H1 (cell line): Measurements from ENCODE around the gene SSBP3. TPM values are rescaled to one million over a fixed set of nuclear protein-coding genes. Genes with fewer than 3 reads are reported as not detected.

ENCODE experiments used
- CTCF ChIA-PET: fragments of 300-600 bp; sonication (Branson Sonifier 250); formaldehyde crosslinking; loops from one replicate; lab custom pipeline; 2021; ENCODE audit not compliant: partially characterized antibody; lab: Charles Lee
- POLR2A ChIA-PET: fragments of 300-600 bp; sonication (Branson Sonifier 250); formaldehyde crosslinking; loops from one replicate; lab custom pipeline; 2021; ENCODE audit warnings: inconsistent platforms; ENCODE audit not compliant: partially characterized antibody; lab: Charles Lee
- DNase-seq, 2 experiments: peaks; one replicate each; pipeline versions ENCODE4 v3.0.0 to v3.0.0-alpha.2; 2010 to 2022; ENCODE audit warnings: low spot score in 2 of 2, low read depth in 1 of 2, mixed read lengths in 1 of 2
- FAIRE-seq: peaks from 2 replicates; lab custom pipeline; 2011; peaks lifted over from hg19 to GRCh38; lab: Jason Lieb, UNC
- H2AFZ ChIP-seq: 2 replicates; pipeline ENCODE4 v1.8.1; 2012; ENCODE audit warnings: low read length, inconsistent platforms
- H2AK5ac ChIP-seq: 2 replicates; pipeline ENCODE4 v1.6.1; 2013; ENCODE audit warnings: low read depth, low read length
- H2BK120ac ChIP-seq: replicated peaks from 2 replicates; pipeline ENCODE3; 2013; ENCODE audit warnings: low read depth, low read length, inconsistent platforms
- H2BK12ac ChIP-seq: 2 replicates; pipeline ENCODE4 v1.6.1; 2013; ENCODE audit warnings: low read depth, low read length
- H2BK15ac ChIP-seq: 2 replicates; pipeline ENCODE4 v1.6.1; 2013; ENCODE audit warnings: low read length
- H2BK20ac ChIP-seq: 2 replicates; pipeline ENCODE4 v1.6.1; 2013; ENCODE audit warnings: low read length
- H2BK5ac ChIP-seq: 2 replicates; pipeline ENCODE4 v1.6.1; 2013; ENCODE audit warnings: low read depth, low read length
- H3K14ac ChIP-seq: 2 replicates; pipeline ENCODE4 v1.6.1; 2013; ENCODE audit warnings: inconsistent platforms; ENCODE audit not compliant: insufficient read length
- H3K18ac ChIP-seq: 2 replicates; pipeline ENCODE4 v1.6.1; 2013; ENCODE audit warnings: low read length; ENCODE audit errors: extremely low read depth
- H3K23ac ChIP-seq: 2 replicates; pipeline ENCODE4 v1.6.1; 2013; ENCODE audit warnings: inconsistent platforms; ENCODE audit not compliant: insufficient read length
- H3K23me2 ChIP-seq: 2 replicates; pipeline ENCODE4 v1.6.1; 2013; ENCODE audit warnings: low read depth, low read length
- H3K27ac ChIP-seq: 2 replicates; pipeline ENCODE4 v1.6.1; 2011; ENCODE audit warnings: low read depth, low read length, inconsistent platforms
- H3K27me3 ChIP-seq, 4 experiments: replicated peaks in 1 of 4; 1 replicate in 1 of 4; 2 replicates in 3 of 4; pipeline versions ENCODE4 v1.6.1 to v1.8.1; 2011 to 2013; ENCODE audit warnings: low read length in 3 of 4, mild to moderate bottlenecking in 3 of 4, inconsistent platforms in 2 of 4, mixed read lengths in 2 of 4, moderate library complexity in 1 of 4; ENCODE audit not compliant: control insufficient read depth in 3 of 4, insufficient read depth in 3 of 4; ENCODE audit errors: extremely low read depth in 1 of 4
- H3K36me3 ChIP-seq, 4 experiments: 2 replicates each; pipeline versions ENCODE4 v1.6.1 to v1.8.1; 2011 to 2013; ENCODE audit warnings: mild to moderate bottlenecking in 4 of 4, low read length in 3 of 4, moderate library complexity in 2 of 4, control low read depth in 1 of 4, inconsistent platforms in 1 of 4; ENCODE audit not compliant: insufficient read depth in 4 of 4, control insufficient read depth in 2 of 4
- H3K4ac ChIP-seq: replicated peaks from 2 replicates; pipeline ENCODE3; 2013; ENCODE audit warnings: low read length, low read depth, mixed read lengths, inconsistent platforms; ENCODE audit not compliant: insufficient read length
- H3K4me1 ChIP-seq, 4 experiments: replicated peaks in 1 of 4; 1 replicate in 1 of 4; 2 replicates in 3 of 4; pipeline versions ENCODE4 v1.6.1 to v1.8.1; 2011 to 2013; ENCODE audit warnings: low read length in 3 of 4, inconsistent platforms in 2 of 4, mixed read lengths in 1 of 4; ENCODE audit not compliant: insufficient read depth in 4 of 4, control insufficient read depth in 3 of 4
- H3K4me2 ChIP-seq, 2 experiments: 2 replicates each; pipeline versions ENCODE4 v1.6.1 to v1.8.1; 2011 to 2013; ENCODE audit warnings: low read depth in 2 of 2, low read length in 2 of 2, control low read depth in 1 of 2, inconsistent platforms in 1 of 2, mild to moderate bottlenecking in 1 of 2; ENCODE audit not compliant: insufficient read depth in 1 of 2
- H3K4me3 ChIP-seq, 4 experiments: fragments of 200-600, 300-600 bp in 1 of 4; sonication (generic), shearing (Covaris generic), sonication (Bioruptor Twin) in 1 of 4; 2 replicates each; pipeline versions ENCODE4 v1.5.1 to v1.8.1; 2011 to 2016; ENCODE audit warnings: low read length in 4 of 4, low read depth in 3 of 4, control low read depth in 2 of 4, inconsistent platforms in 2 of 4, mild to moderate bottlenecking in 2 of 4, mixed read lengths in 1 of 4, moderate library complexity in 1 of 4; ENCODE audit not compliant: insufficient read depth in 2 of 4; ENCODE audit errors: extremely low read depth in 1 of 4
- H3K56ac ChIP-seq: replicated peaks from 2 replicates; pipeline ENCODE3; 2013; ENCODE audit warnings: low read depth, mild to moderate bottlenecking, mixed read lengths, low read length, inconsistent platforms; ENCODE audit not compliant: insufficient read length
- H3K79me1 ChIP-seq: 2 replicates; pipeline ENCODE4 v1.6.1; 2013; ENCODE audit warnings: low read depth, low read length, control low read depth
- H3K79me2 ChIP-seq, 2 experiments: 2 replicates each; pipeline versions ENCODE4 v1.6.1 to v1.8.1; 2012 to 2013; ENCODE audit warnings: low read length in 2 of 2, mild to moderate bottlenecking in 2 of 2, inconsistent platforms in 1 of 2; ENCODE audit not compliant: insufficient read depth in 2 of 2, control insufficient read depth in 1 of 2
- H3K9ac ChIP-seq, 4 experiments: replicated peaks in 1 of 4; 1 replicate in 1 of 4; 2 replicates in 3 of 4; pipeline versions ENCODE4 v1.6.1 to v1.8.1; 2011 to 2013; ENCODE audit warnings: low read depth in 3 of 4, low read length in 3 of 4, control low read depth in 2 of 4, mild to moderate bottlenecking in 2 of 4, moderate library complexity in 2 of 4, inconsistent platforms in 1 of 4; ENCODE audit errors: extremely low read depth in 1 of 4
- H3K9me3 ChIP-seq, 2 experiments: 2 replicates each; pipeline versions ENCODE4 v1.6.1 to v1.8.1; 2012 to 2013; ENCODE audit warnings: mild to moderate bottlenecking in 2 of 2, moderate library complexity in 2 of 2, control low read depth in 1 of 2, inconsistent platforms in 1 of 2, low read depth in 1 of 2, low read length in 1 of 2, mixed read lengths in 1 of 2; ENCODE audit not compliant: insufficient read depth in 2 of 2
- H4K20me1 ChIP-seq, 2 experiments: replicated peaks in 1 of 2; 2 replicates each; pipeline versions ENCODE3 to v1.8.1; 2011 to 2013; ENCODE audit warnings: inconsistent platforms in 2 of 2, low read length in 2 of 2, mild to moderate bottlenecking in 1 of 2; ENCODE audit not compliant: insufficient read depth in 2 of 2, control insufficient read depth in 1 of 2
- H4K5ac ChIP-seq: 2 replicates; pipeline ENCODE4 v1.6.1; 2013; ENCODE audit warnings: low read length, low read depth, mixed read lengths, inconsistent platforms; ENCODE audit not compliant: insufficient read length
- H4K8ac ChIP-seq: 2 replicates; pipeline ENCODE4 v1.8.0; 2013; ENCODE audit warnings: mild to moderate bottlenecking, moderate library complexity, low read length, inconsistent platforms; ENCODE audit not compliant: insufficient read depth; ENCODE audit errors: extremely low read depth
- H4K91ac ChIP-seq: replicated peaks from 2 replicates; pipeline ENCODE3; 2013; ENCODE audit warnings: low read length, mixed read lengths, inconsistent platforms; ENCODE audit not compliant: insufficient read length
- BRCA1 ChIP-seq: IDR thresholded peaks from 2 replicates; pipeline ENCODE4 v1.6.1; 2012; ENCODE audit warnings: low read depth, low read length, improper control_type of control experiment
- CEBPB ChIP-seq: IDR thresholded peaks from 2 replicates; pipeline ENCODE4 v1.6.1; 2012; ENCODE audit warnings: low read depth, low read length
- JUND ChIP-seq: IDR thresholded peaks from 2 replicates; pipeline ENCODE4 v1.6.1; 2011; ENCODE audit warnings: mild to moderate bottlenecking, improper control_type of control experiment, low read length
- POLR2AphosphoS5 ChIP-seq: IDR thresholded peaks from 2 replicates; pipeline ENCODE4 v1.6.1; 2011; ENCODE audit warnings: low read depth, low read length
- RAD21 ChIP-seq, 2 experiments: IDR thresholded peaks in 1 of 2; conservative IDR thresholded peaks in 1 of 2; 2 replicates each; pipeline ENCODE4 v1.6.1; 2011; ENCODE audit warnings: low read depth in 2 of 2, low read length in 2 of 2, improper control_type of control experiment in 1 of 2, inconsistent platforms in 1 of 2, mild to moderate bottlenecking in 1 of 2, moderate library complexity in 1 of 2
- RBBP5 ChIP-seq: IDR thresholded peaks from 2 replicates; pipeline ENCODE4 v1.7.1; 2012; ENCODE audit warnings: low read depth, mild to moderate bottlenecking, inconsistent platforms, low read length, moderate library complexity, borderline replicate concordance
- SIN3A ChIP-seq, 2 experiments: IDR thresholded peaks in 1 of 2; conservative IDR thresholded peaks in 1 of 2; 2 replicates each; pipeline ENCODE4 v1.6.1; 2011 to 2012; ENCODE audit warnings: low read length in 2 of 2, improper control_type of control experiment in 1 of 2, low read depth in 1 of 2, mild to moderate bottlenecking in 1 of 2
- SIRT6 ChIP-seq: IDR thresholded peaks from one replicate; pipeline ENCODE4 v1.7.1; 2012; ENCODE audit warnings: low read length, inconsistent platforms
- SUZ12 ChIP-seq: fragments of 200-600 bp; sonication (generic); IDR thresholded peaks from 2 replicates; pipeline ENCODE4 v1.6.1; 2012; ENCODE audit warnings: mild to moderate bottlenecking, inconsistent platforms, low read length, moderate library complexity, mixed read lengths
- ZNF274 ChIP-seq: IDR thresholded peaks from 2 replicates; pipeline ENCODE4 v1.7.0; 2012; ENCODE audit warnings: low read length, borderline replicate concordance; ENCODE audit errors: extremely low read depth
- WGBS, 2 experiments: shearing (Covaris generic) in 1 of 2; methylation state at CpG; one replicate each; pipeline versions ENCODE4 v1.1.6 to v1.1.7; 2013 to 2015; ENCODE audit warnings: low lambda C conversion rate in 2 of 2, mixed read lengths in 2 of 2, inconsistent platforms in 1 of 2, low coverage in 1 of 2, missing lambda C conversion rate in 1 of 2; ENCODE audit not compliant: insufficient replicate concordance in 2 of 2, insufficient coverage in 1 of 2, insufficient read length in 1 of 2; ENCODE audit errors: extremely low coverage in 1 of 2, missing lambda C conversion rate in 1 of 2; 5-methylcytosine and 5-hydroxymethylcytosine counted together
- polyA plus RNA-seq, 7 experiments: library from polyadenylated mRNA; depleted of rRNA in 3 of 7; stranded (reverse) in 5 of 7; unstranded in 2 of 7; fragments of >200 nt in 5 of 7; fragments of 200-250 nt in 2 of 7; gene quantifications; 1 replicate in 5 of 7; 2 replicates in 1 of 7; 4 replicates in 1 of 7; pipeline versions ENCODE4 v1.2.1 to v1.2.3, GENCODE V29; 2011 to 2013; ENCODE audit warnings: missing spikeins in 2 of 7, mixed read lengths in 2 of 7
- total RNA-seq: library from RNA; stranded (reverse); fragmentation: NEBNext Ultra II Directional; extraction: Animal tissue kit (Norgen Biotek cat#: 25700); gene quantifications from 2 replicates; pipeline ENCODE4 v1.2.1, GENCODE V29; 2021
- TF ChIP-seq, protein P1 (sequence below): IDR thresholded peaks from 2 replicates; pipeline ENCODE4 v1.6.1; 2012; ENCODE audit warnings: inconsistent platforms

SSBP3 gene
- total and polyA plus RNA-seq, 2 of the 8 experiments (the other 6 are each of a cell fraction or from before 2014, with no cell fraction given) = 99.7 to 133 TPM

DNA sequence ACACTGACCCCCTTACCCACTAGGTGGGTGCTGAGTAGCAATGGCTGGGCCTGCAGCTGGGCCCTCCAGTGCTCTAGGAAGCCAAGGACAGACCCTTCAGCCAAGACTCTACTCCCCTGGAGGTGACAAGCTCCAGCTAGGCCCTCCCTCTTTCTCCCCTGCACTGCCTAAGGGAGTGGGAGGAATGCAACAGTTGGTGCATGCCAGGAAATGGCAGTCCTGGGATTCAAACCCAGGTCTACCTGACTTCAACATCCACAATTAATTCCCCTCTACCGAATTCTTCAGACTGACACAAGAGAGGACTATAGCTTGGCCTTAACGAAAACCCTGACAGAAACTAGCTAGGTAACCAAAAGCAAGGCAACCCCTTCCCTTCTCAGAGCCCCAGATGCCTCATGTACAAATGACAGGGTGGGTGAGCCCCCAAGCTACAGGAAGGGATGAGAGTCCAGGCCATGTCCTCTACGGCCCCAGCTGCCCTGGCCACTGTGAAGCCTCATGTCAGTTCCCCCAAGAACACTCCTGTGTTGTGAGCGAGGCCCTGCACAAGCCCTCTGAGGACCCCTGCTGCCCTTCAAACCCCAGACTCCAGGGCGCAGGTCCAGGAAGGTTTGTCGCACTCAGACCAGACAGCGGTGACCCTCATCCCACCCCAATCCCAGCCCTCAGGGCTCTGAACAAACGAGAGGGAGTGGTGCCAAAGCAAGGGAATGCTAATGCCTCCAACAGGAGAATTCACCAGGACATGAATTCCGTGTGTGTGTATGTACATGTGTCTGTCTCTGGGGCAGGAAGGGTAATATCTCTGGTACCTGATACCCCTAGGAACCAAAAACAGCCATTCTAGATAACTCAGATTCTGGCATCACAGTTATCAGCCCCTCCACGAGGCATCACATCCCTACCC, 113.9 kb downstream of the SSBP3 start:
- Histone ChIP-seq H3K56ac (no peak overlapping the region), H3K27me3 (no peaks in the 10 kb centered on the region), H4K5ac (no peak overlapping the region), H2AK5ac (no peak overlapping the region), H3K23ac (no peak overlapping the region), H3K4me2 (no peak overlapping the region), H2BK12ac (no peak overlapping the region), H3K4ac (no peak overlapping the region), H3K14ac (no peak overlapping the region), H2BK20ac (no peak overlapping the region), H4K8ac (no peak overlapping the region), H4K20me1 (peaks cover 18 to 47% of the 10 kb centered on the region in 2 experiments), H2AFZ (no peak overlapping the region), H3K79me2 (peaks cover 4 to 93% of the 10 kb centered on the region in 2 experiments), H3K9ac (no peak overlapping the region), H3K36me3 (no peaks in the 10 kb centered on the region), H3K27ac (no peak overlapping the region), H4K91ac (no peak overlapping the region), H3K79me1 (peaks cover 47% of the 10 kb centered on the region), H3K9me3 (no peaks in the 10 kb centered on the region), H2BK120ac (no peak overlapping the region), H2BK5ac (no peak overlapping the region), H3K18ac (peak overlapping the region; percentile 56; the same call in 1 of the 2 replicates), H3K23me2 (no peaks in the 10 kb centered on the region), H2BK15ac (no peak overlapping the region), H3K4me3 (no peak overlapping the region), H3K4me1 (peaks cover 6 to 30% (median 18%) of the 10 kb centered on the region in 4 experiments)
- FAIRE-seq = no peak
- WGBS, 2 experiments = 86% methylated on average over 10 of the region's 10 CpGs; no CpG with 5 or more reads in 1 of the 2 experiments
- POLR2A ChIA-PET = interaction anchor here (1.3 to 1.9 kb wide), 2 partner anchors 18 to 115 kb away, joined by 6 to 8 read pairs; no protein-coding TSS in a partner anchor
- CTCF ChIA-PET = interaction anchor here (0.6 to 7.8 kb wide), 7 partner anchors 8 to 564 kb away, joined by 3 to 36 read pairs (median 4); no protein-coding TSS in a partner anchor
- DNase-seq = no peak
- TF ChIP-seq ZNF274 (no peak), CEBPB (no peak), BRCA1 (no peak), RBBP5 (no peak), SIRT6 (no peak), JUND (no peak), POLR2AphosphoS5 (no peak), SUZ12 (no peak), SIN3A (conservative IDR thresholded peaks at IDR 0.05 in 1 of 2, IDR thresholded peaks at IDR 0.05 in 1 of 2; ENCODE audit: low read depth in 1 of 2, low read length in 2 of 2) (no peak), RAD21 (IDR thresholded peaks at IDR 0.05 in 1 of 2, conservative IDR thresholded peaks at IDR 0.05 in 1 of 2; ENCODE audit: low read depth in 2 of 2, low read length in 2 of 2) (no peak)
- TF ChIP-seq, protein P1, sequence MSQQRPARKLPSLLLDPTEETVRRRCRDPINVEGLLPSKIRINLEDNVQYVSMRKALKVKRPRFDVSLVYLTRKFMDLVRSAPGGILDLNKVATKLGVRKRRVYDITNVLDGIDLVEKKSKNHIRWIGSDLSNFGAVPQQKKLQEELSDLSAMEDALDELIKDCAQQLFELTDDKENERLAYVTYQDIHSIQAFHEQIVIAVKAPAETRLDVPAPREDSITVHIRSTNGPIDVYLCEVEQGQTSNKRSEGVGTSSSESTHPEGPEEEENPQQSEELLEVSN = no peak
